Breast epithelium (tissue), 3 donors: ENCODE measurements around the gene RPS15A.

ENCODE experiments used
- POLR2A ChIP-seq: fragments of 450-650 bp; IDR thresholded peaks from one replicate; pipeline ENCODE4 v1.6.1; 2016; ENCODE audit warnings: antibody characterized with exemption, mild to moderate bottlenecking, moderate library complexity
- POLR2AphosphoS5 ChIP-seq, 3 donors: sonication (generic); formaldehyde crosslinking; IDR thresholded peaks; one replicate each; pipeline ENCODE4 v1.6.1; 2017; ENCODE audit warnings: antibody characterized with exemption in 3 of 3
- TF ChIP-seq, protein P1 (sequence below), 3 donors: fragments of 450-650 bp; IDR thresholded peaks; one replicate each; pipeline ENCODE4 v1.5.1; 2016 to 2017; ENCODE audit warnings: antibody characterized with exemption in 3 of 3, mild to moderate bottlenecking in 3 of 3, moderate library complexity in 3 of 3

DNA sequence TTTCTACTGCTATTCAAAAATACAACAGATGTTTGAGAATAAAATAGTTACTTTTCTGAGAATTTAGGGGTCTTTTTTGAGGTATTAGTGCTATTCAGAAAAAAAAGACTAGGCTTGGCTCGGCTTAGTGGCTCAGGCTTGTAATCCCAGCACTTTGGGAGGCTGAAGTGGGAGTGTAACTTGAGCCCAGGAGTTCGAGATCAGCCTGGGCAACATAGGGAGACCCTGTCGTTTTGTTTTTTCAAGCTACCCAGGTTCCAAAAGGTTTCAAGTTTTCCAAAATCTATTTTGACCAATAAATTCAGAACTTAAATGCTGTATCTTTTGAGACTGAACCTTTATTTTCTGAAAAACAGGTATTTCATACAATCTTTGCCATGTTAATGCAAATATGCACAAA lies 14.4 kb upstream of the RPS15A start:
- TF ChIP-seq, protein P1, sequence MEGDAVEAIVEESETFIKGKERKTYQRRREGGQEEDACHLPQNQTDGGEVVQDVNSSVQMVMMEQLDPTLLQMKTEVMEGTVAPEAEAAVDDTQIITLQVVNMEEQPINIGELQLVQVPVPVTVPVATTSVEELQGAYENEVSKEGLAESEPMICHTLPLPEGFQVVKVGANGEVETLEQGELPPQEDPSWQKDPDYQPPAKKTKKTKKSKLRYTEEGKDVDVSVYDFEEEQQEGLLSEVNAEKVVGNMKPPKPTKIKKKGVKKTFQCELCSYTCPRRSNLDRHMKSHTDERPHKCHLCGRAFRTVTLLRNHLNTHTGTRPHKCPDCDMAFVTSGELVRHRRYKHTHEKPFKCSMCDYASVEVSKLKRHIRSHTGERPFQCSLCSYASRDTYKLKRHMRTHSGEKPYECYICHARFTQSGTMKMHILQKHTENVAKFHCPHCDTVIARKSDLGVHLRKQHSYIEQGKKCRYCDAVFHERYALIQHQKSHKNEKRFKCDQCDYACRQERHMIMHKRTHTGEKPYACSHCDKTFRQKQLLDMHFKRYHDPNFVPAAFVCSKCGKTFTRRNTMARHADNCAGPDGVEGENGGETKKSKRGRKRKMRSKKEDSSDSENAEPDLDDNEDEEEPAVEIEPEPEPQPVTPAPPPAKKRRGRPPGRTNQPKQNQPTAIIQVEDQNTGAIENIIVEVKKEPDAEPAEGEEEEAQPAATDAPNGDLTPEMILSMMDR (IDR thresholded peaks at IDR 0.05), result no peak
- TF ChIP-seq POLR2AphosphoS5 (IDR thresholded peaks at IDR 0.05) (no peak), POLR2A (no peak)
